Measurements from ENCODE around the gene WIZ.

- TF ChIP-seq CTCF (IDR thresholded peaks at IDR 0.05), result no peak
- no peak for TF ChIP-seq POLR2A (IDR thresholded peaks at IDR 0.05)
Observed at GRCh38 chr19:15412832-15413231, 36.9 kb downstream of the WIZ start.
